ENCODE data around the gene TPRX1.
A peak's percentile ranks its signal among the peaks of the same experiment; 100 is the strongest.
"Not testable (repeated sequence)": the region's sequence is repeated elsewhere in the genome, so short reads cannot be mapped to it uniquely, and the experiment has no call there.

Gene TPRX1

GRCh38 chr19:47804451-47804850 is at the start of gene TPRX1:
Gene TPRX1 (minus strand): TSS chr19:47804551. CDS start chr19:47804539, 12 bp downstream.
- not testable (repeated sequence) for DNase-seq

GRCh38 chr19:47853003-47853402 is 48.7 kb upstream of the TPRX1 start:
- no peak for DNase-seq

GRCh38 chr19:47848823-47849473 is 44.6 kb upstream of the TPRX1 start:
- DNase-seq: peak; percentile 30

- DNase-seq: no peak
Measured at GRCh38 chr19:47848425-47848822, 44.1 kb upstream of the TPRX1 start.

- no peak for DNase-seq
Measured at GRCh38 chr19:47842941-47843340, 38.6 kb upstream of the TPRX1 start.

- no peak for DNase-seq
Measured at GRCh38 chr19:47839913-47840312, 35.6 kb upstream of the TPRX1 start.

- no peak for DNase-seq
Measured at GRCh38 chr19:47839411-47839810, 35.1 kb upstream of the TPRX1 start.

- DNase-seq: no peak
Measured at GRCh38 chr19:47836038-47836437, 31.7 kb upstream of the TPRX1 start.

GRCh38 chr19:47832723-47833122 is 28.4 kb upstream of the TPRX1 start:
- DNase-seq: no peak

- DNase-seq: no peak
Measured at GRCh38 chr19:47826800-47827199, 22.4 kb upstream of the TPRX1 start.

- DNase-seq: no peak
Measured at GRCh38 chr19:47824396-47824795, 20.0 kb upstream of the TPRX1 start.

- DNase-seq: no peak
Measured at GRCh38 chr19:47821460-47822020, 17.2 kb upstream of the TPRX1 start, which contains the start of gene CRX. Gene CRX (plus strand): TSS chr19:47821937. CDS start chr19:47834444, 12,507 bp downstream.

- DNase-seq: no peak
Measured at GRCh38 chr19:47820410-47820809, 16.1 kb upstream of the TPRX1 start.

- no peak for DNase-seq
Measured at GRCh38 chr19:47819858-47820257, 15.5 kb upstream of the TPRX1 start.

GRCh38 chr19:47818221-47818620 is 13.9 kb upstream of the TPRX1 start:
- not testable (repeated sequence) for DNase-seq

GRCh38 chr19:47816270-47816669 is 11.9 kb upstream of the TPRX1 start:
- DNase-seq: not testable (repeated sequence)

GRCh38 chr19:47813995-47814328 is 9.6 kb upstream of the TPRX1 start:
- no peak for DNase-seq

- peak; percentile 78 for DNase-seq
Measured at GRCh38 chr19:47813304-47813994, 9.1 kb upstream of the TPRX1 start.

GRCh38 chr19:47806435-47806834 is 2.1 kb upstream of the TPRX1 start:
- DNase-seq: no peak

- no peak for DNase-seq
Measured at GRCh38 chr19:47805313-47805712, 962 bp upstream of the TPRX1 start.

GRCh38 chr19:47803671-47804070 is 680 bp downstream of the TPRX1 start:
- DNase-seq: not testable (repeated sequence)

- not testable (repeated sequence) for DNase-seq
Measured at GRCh38 chr19:47803148-47803547, 1.2 kb downstream of the TPRX1 start.

GRCh38 chr19:47802521-47803043 is 1.8 kb downstream of the TPRX1 start:
- no peak for DNase-seq

- DNase-seq: no peak
Measured at GRCh38 chr19:47801270-47801669, 3.1 kb downstream of the TPRX1 start.
